Calu3 (cell line): ENCODE data around the gene DGAT2. TPM values are rescaled to one million over a fixed set of nuclear protein-coding genes. Genes with fewer than 3 reads are reported as not detected.
A peak's percentile ranks its signal among the peaks of the same experiment; 100 is the strongest.

Source experiments
- BruUV-seq: library from RNA; stranded (reverse); fragments of 400-500 nt; replicated peaks from 2 replicates; lab custom pipeline; 2021; lab: Mats Ljungman, UMichigan
- CTCF ChIA-PET: fragments of 300-600 bp; sonication (Branson Sonifier 250); formaldehyde crosslinking; loops from one replicate; lab custom pipeline; 2022; ENCODE audit warnings: antibody characterized with exemption; lab: Charles Lee
- DNase-seq: peaks from one replicate; pipeline ENCODE4 v3.0.0; 2022
- H3K27ac Mint-ChIP-seq: one replicate; pipeline ENCODE4 v1.8.0; 2022; ENCODE audit warnings: mixed read lengths; ENCODE audit not compliant: unreplicated experiment
- H3K27me3 Mint-ChIP-seq: one replicate; pipeline ENCODE4 v1.8.0; 2022; ENCODE audit warnings: mixed read lengths; ENCODE audit not compliant: unreplicated experiment
- H3K36me3 Mint-ChIP-seq: one replicate; pipeline ENCODE4 v1.8.0; 2022; ENCODE audit warnings: mild to moderate bottlenecking, moderate library complexity, mixed read lengths; ENCODE audit not compliant: insufficient read depth, unreplicated experiment
- H3K4me1 Mint-ChIP-seq: one replicate; pipeline ENCODE4 v1.8.0; 2022; ENCODE audit warnings: mild to moderate bottlenecking, low read depth, mixed read lengths; ENCODE audit not compliant: unreplicated experiment
- H3K4me3 Mint-ChIP-seq: one replicate; pipeline ENCODE4 v1.8.0; 2022; ENCODE audit warnings: mild to moderate bottlenecking, low read depth, moderate library complexity, mixed read lengths; ENCODE audit not compliant: unreplicated experiment
- H3K9me3 Mint-ChIP-seq: one replicate; pipeline ENCODE4 v1.8.0; 2022; ENCODE audit warnings: low read depth, mixed read lengths; ENCODE audit not compliant: unreplicated experiment
- CTCF ChIP-seq: fragments of 200-600 bp; IDR thresholded peaks from one replicate; pipeline ENCODE4 v1.8.0; 2022; ENCODE audit warnings: antibody characterized with exemption; ENCODE audit not compliant: unreplicated experiment
- intact Hi-C: fragments of 100-400 bp; cut with micrococcal nuclease; formaldehyde crosslinking; loops from one replicate; pipeline ENCODE4 v1.10.0; 2022; ENCODE audit not compliant: unreplicated experiment
- total RNA-seq: library from RNA; stranded (reverse); gene quantifications from 2 replicates; pipeline ENCODE4 v1.2.3, GENCODE V29; 2022

The DGAT2 gene
- total RNA-seq, 1 experiment from 2014 or later = 3.9 TPM

DNA sequence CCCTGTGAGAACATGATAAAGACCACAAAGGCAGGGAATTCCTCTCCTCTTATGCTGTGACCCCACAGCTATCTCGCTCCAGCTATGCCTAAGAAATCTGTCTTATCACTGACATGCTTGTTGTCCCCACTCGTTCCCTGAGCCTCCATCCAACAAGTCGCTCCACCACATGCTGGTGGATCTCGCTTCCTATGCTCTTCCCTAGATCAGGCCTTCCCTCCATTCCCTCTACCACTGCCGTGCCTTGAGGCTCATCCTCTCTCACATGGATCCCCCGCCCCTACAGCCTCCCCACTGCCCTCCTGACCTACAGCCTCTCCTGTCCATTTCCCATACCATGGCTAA lies 1.4 kb upstream of the DGAT2 start:
- Mint-ChIP-seq H3K9me3 (no peaks in the 10 kb centered on the region), H3K27me3 (peaks cover 19% of the 10 kb centered on the region), H3K4me1 (peaks cover 20% of the 10 kb centered on the region), H3K36me3 (peaks cover 7% of the 10 kb centered on the region), H3K4me3 (no peak overlapping the region), H3K27ac (no peak overlapping the region)
- BruUV-seq = no TSS peak
- intact Hi-C loops = no loop called here
- CTCF ChIA-PET = no interaction called here
- no peak for DNase-seq
- TF ChIP-seq CTCF = no peak

GRCh38 chr11:75767793-75768111 lies 826 bp upstream of the DGAT2 start:
- Mint-ChIP-seq H3K27me3 (peaks cover 19% of the 10 kb centered on the region), H3K4me3 (no peak overlapping the region), H3K36me3 (peaks cover 7% of the 10 kb centered on the region), H3K27ac (peak overlapping the region; percentile 72), H3K4me1 (peaks cover 20% of the 10 kb centered on the region), H3K9me3 (no peaks in the 10 kb centered on the region)
- CTCF ChIA-PET = no interaction called here
- BruUV-seq = no TSS peak
- intact Hi-C loops = no loop called here
- DNase-seq = no peak
- TF ChIP-seq CTCF = no peak

DNA sequence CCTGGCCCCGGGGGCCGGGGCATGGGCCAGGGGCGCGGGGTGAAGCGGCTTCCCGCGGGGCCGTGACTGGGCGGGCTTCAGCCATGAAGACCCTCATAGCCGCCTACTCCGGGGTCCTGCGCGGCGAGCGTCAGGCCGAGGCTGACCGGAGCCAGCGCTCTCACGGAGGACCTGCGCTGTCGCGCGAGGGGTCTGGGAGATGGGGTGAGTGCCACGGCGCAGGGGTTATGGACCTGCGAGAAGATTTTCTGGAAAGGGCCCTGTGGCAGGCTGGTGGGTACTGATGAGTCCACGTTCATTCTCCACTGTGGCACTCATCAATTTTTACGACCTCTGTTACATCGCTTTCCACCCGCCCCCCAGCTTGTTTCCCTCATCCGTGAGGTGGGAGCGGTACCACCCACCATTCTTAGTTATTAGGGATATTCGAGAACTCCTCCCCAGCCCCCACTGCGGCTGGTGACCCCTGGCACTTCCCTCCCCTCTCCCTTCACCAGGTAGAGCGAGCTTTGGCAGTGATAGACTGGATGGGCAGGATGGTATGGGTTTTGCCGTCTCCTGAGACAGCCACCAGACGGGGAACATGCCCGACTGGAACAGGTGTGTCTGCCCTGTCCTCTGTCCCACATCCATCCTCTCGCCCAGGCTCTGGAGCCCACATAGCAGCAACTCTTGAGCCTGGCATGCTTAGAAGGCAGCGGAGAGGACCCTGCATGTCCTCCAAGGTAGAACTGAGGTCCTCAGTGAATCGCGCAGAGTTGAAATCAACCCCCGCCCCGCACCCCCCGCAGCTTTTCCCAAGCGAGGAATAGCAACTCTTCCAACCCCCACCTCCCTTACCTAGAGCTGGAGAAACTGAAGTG lies 562 bp downstream of the DGAT2 start:
- peak overlapping the region; percentile 75 for H3K4me3 Mint-ChIP-seq
- CTCF ChIA-PET = interaction anchor here (0.6 to 1.9 kb wide), 4 partner anchors 17 to 221 kb away, joined by 3 to 5 read pairs (median 4); no protein-coding TSS in a partner anchor
- intact Hi-C loops = no loop called here
- no peak overlapping the region for H3K27ac Mint-ChIP-seq
- no TSS peak for BruUV-seq
- H3K27me3 Mint-ChIP-seq = peaks cover 19% of the 10 kb centered on the region
- TF ChIP-seq CTCF = no peak
- no peak for DNase-seq
- peaks cover 28% of the 10 kb centered on the region for H3K4me1 Mint-ChIP-seq
- H3K36me3 Mint-ChIP-seq = peaks cover 7% of the 10 kb centered on the region
- H3K9me3 Mint-ChIP-seq = no peaks in the 10 kb centered on the region

DNA sequence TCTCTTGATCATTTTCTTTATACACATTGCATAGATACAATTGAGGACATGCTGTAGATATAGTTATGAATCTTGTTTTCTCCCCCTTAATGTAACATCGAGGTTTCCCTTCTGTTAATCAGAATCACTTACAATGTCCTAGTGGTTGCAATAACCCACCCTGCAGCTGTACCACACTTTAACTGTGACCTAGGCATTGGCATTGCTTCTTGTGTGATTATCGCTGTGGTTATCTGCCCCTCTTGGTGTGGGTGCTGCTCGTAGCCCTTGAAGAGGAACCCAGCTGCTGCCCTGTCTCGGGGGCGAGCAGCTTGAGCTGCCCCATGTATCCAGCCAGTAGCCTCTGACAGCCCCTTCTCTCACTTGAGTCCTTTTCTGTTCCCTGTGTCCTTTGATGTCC lies 1.5 kb downstream of the DGAT2 start:
- Mint-ChIP-seq H3K27ac (no peak overlapping the region), H3K27me3 (peaks cover 19% of the 10 kb centered on the region), H3K36me3 (peaks cover 7% of the 10 kb centered on the region), H3K9me3 (no peaks in the 10 kb centered on the region), H3K4me3 (no peak overlapping the region), H3K4me1 (peaks cover 28% of the 10 kb centered on the region)
- CTCF ChIA-PET = interaction anchor here (1.1 kb wide), 1 partner anchor 49 kb away, joined by 3 read pairs; no protein-coding TSS in a partner anchor
- BruUV-seq = no TSS peak
- no peak for DNase-seq
- intact Hi-C loops = no loop called here
- no peak for TF ChIP-seq CTCF
